Rectal smooth muscle tissue (tissue), 1 donor: ENCODE results near the gene OR56A4.
"Not testable (repeated sequence)": the region's sequence is repeated elsewhere in the genome, so short reads cannot be mapped to it uniquely, and the experiment has no call there.

ENCODE experiments used
- H3K27ac ChIP-seq: one replicate; pipeline ENCODE4 v1.7.0; 2013; ENCODE audit warnings: low read depth, low read length, inconsistent platforms
- H3K27me3 ChIP-seq: one replicate; pipeline ENCODE4 v1.7.0; 2013; ENCODE audit warnings: low read length; ENCODE audit not compliant: control insufficient read depth, insufficient read depth
- H3K36me3 ChIP-seq: one replicate; pipeline ENCODE4 v1.7.0; 2013; ENCODE audit warnings: low read length; ENCODE audit not compliant: control insufficient read depth, insufficient read depth
- H3K4me1 ChIP-seq: one replicate; pipeline ENCODE4 v1.7.0; 2013; ENCODE audit warnings: low read length; ENCODE audit not compliant: control insufficient read depth, insufficient read depth
- H3K4me3 ChIP-seq: one replicate; pipeline ENCODE4 v1.7.0; 2013; ENCODE audit warnings: low read length
- H3K9ac ChIP-seq: one replicate; pipeline ENCODE4 v1.7.0; 2013; ENCODE audit warnings: low read length

The OR56A4 gene

GRCh38 chr11:5994791-5995190, 12.0 kb downstream of the OR56A4 start:
- Histone ChIP-seq H3K27ac (no peak overlapping the region), H3K36me3 (no peaks in the 10 kb centered on the region), H3K27me3 (no peaks in the 10 kb centered on the region), H3K4me3 (no peak overlapping the region), H3K9ac (no peak overlapping the region), H3K4me1 (no peaks in the 10 kb centered on the region)

GRCh38 chr11:5992604-5993251, 14.0 kb downstream of the OR56A4 start:
- H3K27me3 ChIP-seq: no peaks in the 10 kb centered on the region
- no peak overlapping the region for H3K9ac ChIP-seq
- H3K36me3 ChIP-seq: no peaks in the 10 kb centered on the region
- no peaks in the 10 kb centered on the region for H3K4me1 ChIP-seq
- H3K27ac ChIP-seq: no peak overlapping the region
- no peak overlapping the region for H3K4me3 ChIP-seq

GRCh38 chr11:5992150-5992549, 14.6 kb downstream of the OR56A4 start:
- Histone ChIP-seq H3K4me3 (no peak overlapping the region), H3K36me3 (no peaks in the 10 kb centered on the region), H3K9ac (no peak overlapping the region), H3K27ac (no peak overlapping the region), H3K4me1 (no peaks in the 10 kb centered on the region), H3K27me3 (no peaks in the 10 kb centered on the region)

- Histone ChIP-seq H3K4me1 (no peaks in the 10 kb centered on the region), H3K4me3 (no peak overlapping the region), H3K27me3 (no peaks in the 10 kb centered on the region), H3K36me3 (no peaks in the 10 kb centered on the region), H3K9ac (no peak overlapping the region), H3K27ac (no peak overlapping the region)
These were observed 17.5 kb downstream of the OR56A4 start for GRCh38 chr11:5989203-5989602.

- Histone ChIP-seq H3K4me3 (no peak within 1 kb of the TSS), H3K27ac (no peak within 1 kb of the TSS), H3K27me3 (no peaks in the 10 kb centered on the region), H3K4me1 (no peaks in the 10 kb centered on the region), H3K9ac (no peak within 1 kb of the TSS), H3K36me3 (no peaks in the 10 kb centered on the region)
These were observed 19.9 kb downstream of the OR56A4 start, which contains the start of gene OR52L1 for GRCh38 chr11:5986885-5987284. Gene OR52L1 (minus strand): TSS chr11:5986985. CDS start chr11:5986930, 55 bp downstream.

- Histone ChIP-seq H3K27me3 (no peaks in the 10 kb centered on the region), H3K36me3 (no peaks in the 10 kb centered on the region), H3K9ac (no peak overlapping the region), H3K4me3 (no peak overlapping the region), H3K27ac (no peak overlapping the region), H3K4me1 (no peaks in the 10 kb centered on the region)
These were observed 23.3 kb downstream of the OR56A4 start for GRCh38 chr11:5983443-5983842.

GRCh38 chr11:5973530-5973929, 33.2 kb downstream of the OR56A4 start:
- no peaks in the 10 kb centered on the region for H3K27me3 ChIP-seq

GRCh38 chr11:5968394-5968793, 38.4 kb downstream of the OR56A4 start, which contains the start of gene OR56A5:
Gene OR56A5 (minus strand): TSS chr11:5968494. CDS start chr11:5968494, 0 bp downstream.
- H3K4me1 ChIP-seq: no peaks in the 10 kb centered on the region
- no peak within 1 kb of the TSS for H3K9ac ChIP-seq
- no peaks in the 10 kb centered on the region for H3K36me3 ChIP-seq
- no peak within 1 kb of the TSS for H3K27ac ChIP-seq
- H3K4me3 ChIP-seq: no peak within 1 kb of the TSS
- no peaks in the 10 kb centered on the region for H3K27me3 ChIP-seq

More at GRCh38 chr11:5973530-5973929, 33.2 kb downstream of the OR56A4 start:
- Histone ChIP-seq H3K36me3 (no peaks in the 10 kb centered on the region), H3K4me1 (no peaks in the 10 kb centered on the region), H3K4me3 (no peak overlapping the region), H3K27ac (no peak overlapping the region), H3K9ac (no peak overlapping the region)

- H3K27me3 ChIP-seq: no peaks in the 10 kb centered on the region
- H3K4me1 ChIP-seq: no peaks in the 10 kb centered on the region
- H3K9ac ChIP-seq: no peak overlapping the region
- no peak overlapping the region for H3K4me3 ChIP-seq
- H3K36me3 ChIP-seq: no peaks in the 10 kb centered on the region
- H3K27ac ChIP-seq: no peak overlapping the region
These were observed 39.0 kb downstream of the OR56A4 start for GRCh38 chr11:5967708-5968107.

GRCh38 chr11:5966958-5967357, 39.8 kb downstream of the OR56A4 start:
- H3K4me3 ChIP-seq: no peak overlapping the region
- H3K9ac ChIP-seq: no peak overlapping the region
- no peaks in the 10 kb centered on the region for H3K36me3 ChIP-seq
- H3K4me1 ChIP-seq: no peaks in the 10 kb centered on the region
- no peaks in the 10 kb centered on the region for H3K27me3 ChIP-seq
- H3K27ac ChIP-seq: no peak overlapping the region

GRCh38 chr11:5960704-5961320, 45.9 kb downstream of the OR56A4 start:
- H3K4me3 ChIP-seq, H3K27me3 ChIP-seq: not testable (repeated sequence)

GRCh38 chr11:5955586-5955985, 51.2 kb downstream of the OR56A4 start:
- no peaks in the 10 kb centered on the region for H3K4me1 ChIP-seq
- H3K27ac ChIP-seq: no peak overlapping the region
- no peaks in the 10 kb centered on the region for H3K36me3 ChIP-seq
- no peaks in the 10 kb centered on the region for H3K27me3 ChIP-seq
- no peak overlapping the region for H3K4me3 ChIP-seq
- H3K9ac ChIP-seq: no peak overlapping the region

More at GRCh38 chr11:5960704-5961320, 45.9 kb downstream of the OR56A4 start:
- H3K9ac ChIP-seq, H3K27ac ChIP-seq, H3K4me1 ChIP-seq, H3K36me3 ChIP-seq: not testable (repeated sequence)
